Neural progenitor cell (in vitro differentiated cells): ENCODE measurements around the gene TPST1.

Experiments
- CTCF ChIP-seq: fragments of 200-600 bp; sonication (generic); IDR thresholded peaks from 2 replicates; pipeline ENCODE4 v1.5.1; 2017; ENCODE audit warnings: antibody characterized with exemption, mild to moderate bottlenecking
- EZH2 ChIP-seq: fragments of 200-600 bp; sonication (generic); IDR thresholded peaks from 2 replicates; pipeline ENCODE4 v1.6.1; 2017; ENCODE audit warnings: antibody characterized with exemption, mild to moderate bottlenecking, moderate library complexity
- EZH2phosphoT487 ChIP-seq: fragments of 200-600 bp; sonication (generic); IDR thresholded peaks from 2 replicates; pipeline ENCODE4 v1.6.1; 2017; ENCODE audit warnings: antibody characterized with exemption

DNA sequence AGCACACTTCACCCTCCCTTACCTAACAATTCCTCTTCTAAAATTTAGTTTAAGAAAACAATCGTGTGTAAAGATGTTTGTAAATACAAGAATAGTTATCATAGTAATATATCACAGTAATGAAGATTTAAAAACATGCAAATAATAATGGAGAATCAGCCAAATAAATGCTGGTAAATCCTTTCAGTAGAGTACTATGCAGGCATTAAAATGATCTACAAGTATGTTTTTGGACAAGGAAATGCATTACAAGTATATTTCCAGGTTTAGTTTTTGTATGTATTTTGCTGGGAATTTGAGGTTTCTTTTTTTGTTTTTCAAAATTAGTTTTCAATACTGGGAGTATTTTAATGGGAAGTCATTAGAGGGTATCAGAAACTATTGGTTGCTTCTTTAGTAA lies 22.7 kb downstream of the TPST1 start:
- TF ChIP-seq CTCF (no peak), EZH2phosphoT487 (no peak), EZH2 (no peak)
